ENCODE results near the gene SUCLA2.

GRCh38 chr13:47964863-47965262 lies 36.2 kb downstream of the SUCLA2 start:
- TF ChIP-seq CTCF (IDR thresholded peaks at IDR 0.05; ENCODE audit: insufficient read depth, low read length): no peak
- TF ChIP-seq POLR2AphosphoS5 (IDR thresholded peaks at IDR 0.05; ENCODE audit: low read depth): no peak
- TF ChIP-seq REST (IDR thresholded peaks at IDR 0.05; ENCODE audit: insufficient replicate concordance, low read depth): no peak

Measured in HL-60 (cell line).